Uterus (tissue), 4 donors: ENCODE measurements around the gene PARD3. TPM values are rescaled to one million over a fixed set of nuclear protein-coding genes. Genes with fewer than 3 reads are reported as not detected.

ENCODE experiments used
- DNase-seq, 2 donors: peaks; one replicate each; pipeline ENCODE4 v3.0.0-alpha.2; 2019 to 2020
- H3K27ac ChIP-seq, 2 donors: fragments of 200-600 bp; sonication (generic); 1 replicate in 1 of 2; 2 replicates in 1 of 2; pipeline ENCODE4 v1.5.1; 2016 to 2018
- H3K27me3 ChIP-seq, 2 donors: fragments of 200-600 bp; sonication (generic); one replicate each; pipeline ENCODE4 v1.5.1; 2018 to 2019; ENCODE audit warnings: control low read depth in 1 of 2
- H3K36me3 ChIP-seq, 2 donors: fragments of 200-600 bp; sonication (generic); one replicate each; pipeline ENCODE4 v1.5.1; 2019; ENCODE audit warnings: control low read depth in 1 of 2
- H3K4me1 ChIP-seq, 2 donors: fragments of 200-600 bp; sonication (generic); one replicate each; pipeline ENCODE4 v1.5.1; 2018 to 2019; ENCODE audit warnings: control low read depth in 1 of 2
- H3K4me3 ChIP-seq, 2 donors: fragments of 200-600 bp; sonication (generic); 1 replicate in 1 of 2; 2 replicates in 1 of 2; pipeline ENCODE4 v1.5.1; 2018 to 2019; ENCODE audit warnings: mild to moderate bottlenecking in 1 of 2
- H3K9me3 ChIP-seq, 2 donors: fragments of 200-600 bp; sonication (generic); one replicate each; pipeline ENCODE4 v1.5.1; 2019; ENCODE audit warnings: control low read depth in 1 of 2
- CTCF ChIP-seq, 4 experiments: fragments of 200-600 bp in 2 of 4; fragments of 450-650 bp in 2 of 4; sonication (generic) in 2 of 4; IDR thresholded peaks; one replicate each; pipeline ENCODE4 v1.5.1; 2016 to 2019; ENCODE audit warnings: antibody characterized with exemption in 4 of 4, mild to moderate bottlenecking in 2 of 4, moderate library complexity in 1 of 4
- POLR2A ChIP-seq, 2 donors: fragments of 450-650 bp; IDR thresholded peaks; one replicate each; pipeline ENCODE4 v1.6.1; 2016; ENCODE audit warnings: antibody characterized with exemption in 2 of 2, mild to moderate bottlenecking in 1 of 2, moderate library complexity in 1 of 2
- intact Hi-C: fragments of 100-400 bp; cut with DNase I; formaldehyde crosslinking; loops from one replicate; pipeline ENCODE4 v1.15.1; 2023; ENCODE audit warnings: low total_unique reads
- total RNA-seq, 4 donors: library from RNA; depleted of rRNA in 3 of 4; stranded (reverse); fragments of >200 nt in 3 of 4; gene quantifications; one replicate each; pipeline versions ENCODE4 v1.1.0 to v1.2.4, GENCODE V29; 2014 to 2023
- donor health status: DM: yes; HTN: yes; CAD: no.

The PARD3 gene
- total RNA-seq, 4 donors from 2014 or later = 42.1 to 96.1 (median 51.5) TPM

- TF ChIP-seq POLR2A (IDR thresholded peaks at IDR 0.05) = no peak
- no peak for TF ChIP-seq CTCF (IDR thresholded peaks at IDR 0.05)
- no peaks in the 10 kb centered on the region for H3K36me3 ChIP-seq
- DNase-seq = no peak
- intact Hi-C loops = no loop called here
- H3K4me3 ChIP-seq = no peak overlapping the region
- H3K9me3 ChIP-seq = no peaks in the 10 kb centered on the region
- H3K27ac ChIP-seq = no peak overlapping the region
- H3K4me1 ChIP-seq = peaks cover 7 to 16% of the 10 kb centered on the region in 2 donors
- H3K27me3 ChIP-seq = no peaks in the 10 kb centered on the region
Measured at GRCh38 chr10:34786464-34786863, 28.6 kb downstream of the PARD3 start.

GRCh38 chr10:34781711-34782110 lies 33.4 kb downstream of the PARD3 start:
- H3K27ac ChIP-seq = peak overlapping the region in 1 of 2 donors; percentile 69
- H3K9me3 ChIP-seq = no peaks in the 10 kb centered on the region
- TF ChIP-seq POLR2A (IDR thresholded peaks at IDR 0.05) (no peak), CTCF (IDR thresholded peaks at IDR 0.05) (no peak)
- H3K36me3 ChIP-seq = no peaks in the 10 kb centered on the region
- H3K4me1 ChIP-seq = peaks cover 8 to 17% of the 10 kb centered on the region in 2 donors
- no peaks in the 10 kb centered on the region for H3K27me3 ChIP-seq
- no peak overlapping the region for H3K4me3 ChIP-seq
- intact Hi-C loops = no loop called here
- DNase-seq = no peak

- Histone ChIP-seq H3K4me1 (peaks cover 8 to 17% of the 10 kb centered on the region in 2 donors), H3K4me3 (peak overlapping the region in 1 of 2 donors; percentile 4), H3K27ac (peak overlapping the region; percentile 61 to 69), H3K27me3 (no peaks in the 10 kb centered on the region), H3K36me3 (no peaks in the 10 kb centered on the region), H3K9me3 (no peaks in the 10 kb centered on the region)
- DNase-seq = peak; percentile 70 to 75
- TF ChIP-seq POLR2A (IDR thresholded peaks at IDR 0.05) (no peak), CTCF (IDR thresholded peaks at IDR 0.05) (no peak)
- intact Hi-C loops = no loop called here
Measured at GRCh38 chr10:34780818-34781380, 34.2 kb downstream of the PARD3 start.

- H3K36me3 ChIP-seq = no peaks in the 10 kb centered on the region
- no peak overlapping the region for H3K4me3 ChIP-seq
- intact Hi-C loops = no loop called here
- H3K27me3 ChIP-seq = no peaks in the 10 kb centered on the region
- DNase-seq = no peak
- H3K4me1 ChIP-seq = peaks cover 8 to 17% of the 10 kb centered on the region in 2 donors
- no peak overlapping the region for H3K27ac ChIP-seq
- H3K9me3 ChIP-seq = no peaks in the 10 kb centered on the region
- TF ChIP-seq POLR2A (IDR thresholded peaks at IDR 0.05) (no peak), CTCF (IDR thresholded peaks at IDR 0.05) (no peak)
Measured at GRCh38 chr10:34778237-34778636, 36.9 kb downstream of the PARD3 start.

- peaks cover 7 to 8% of the 10 kb centered on the region in 2 donors for H3K4me1 ChIP-seq
- H3K27ac ChIP-seq = no peak overlapping the region
- intact Hi-C loops = no loop called here
- TF ChIP-seq POLR2A (IDR thresholded peaks at IDR 0.05) (no peak), CTCF (IDR thresholded peaks at IDR 0.05) (no peak)
- H3K27me3 ChIP-seq = no peaks in the 10 kb centered on the region
- no peaks in the 10 kb centered on the region for H3K9me3 ChIP-seq
- H3K4me3 ChIP-seq = no peak overlapping the region
- DNase-seq = no peak
- no peaks in the 10 kb centered on the region for H3K36me3 ChIP-seq
Measured at GRCh38 chr10:34776090-34776690, 38.9 kb downstream of the PARD3 start.
